Kidney epithelial cell (primary cell): ENCODE measurements around the gene SGIP1. TPM values are rescaled to one million over a fixed set of nuclear protein-coding genes. Genes with fewer than 3 reads are reported as not detected.

Experiments used
- DNase-seq: peaks from one replicate; pipeline ENCODE4 v3.0.0-alpha.2; 2010; ENCODE audit warnings: low read depth
- H3K27me3 ChIP-seq: 2 replicates; pipeline ENCODE4 v1.6.0; 2011; ENCODE audit warnings: low read length; ENCODE audit not compliant: control insufficient read depth, insufficient read depth
- H3K36me3 ChIP-seq: 2 replicates; pipeline ENCODE4 v1.5.1; 2011; ENCODE audit warnings: low read length; ENCODE audit not compliant: control insufficient read depth, insufficient read depth
- H3K4me3 ChIP-seq: 2 replicates; pipeline ENCODE4 v1.5.1; 2011; ENCODE audit warnings: low read depth, mild to moderate bottlenecking, control low read depth, low read length
- total RNA-seq: library from RNA; depleted of rRNA; stranded (reverse); fragments of >200 nt; gene quantifications from 2 replicates; pipeline ENCODE4 v1.2.3, GENCODE V29; 2015
- TF ChIP-seq, protein P1 (sequence below): IDR thresholded peaks from 2 replicates; pipeline ENCODE4 v1.5.1; 2011; ENCODE audit warnings: mild to moderate bottlenecking, moderate library complexity, low read length, control low read depth, inconsistent platforms; ENCODE audit not compliant: insufficient read depth, poor library complexity, severe bottlenecking

Gene SGIP1
- total RNA-seq, 1 donor from 2014 or later: 6.9 TPM

DNA sequence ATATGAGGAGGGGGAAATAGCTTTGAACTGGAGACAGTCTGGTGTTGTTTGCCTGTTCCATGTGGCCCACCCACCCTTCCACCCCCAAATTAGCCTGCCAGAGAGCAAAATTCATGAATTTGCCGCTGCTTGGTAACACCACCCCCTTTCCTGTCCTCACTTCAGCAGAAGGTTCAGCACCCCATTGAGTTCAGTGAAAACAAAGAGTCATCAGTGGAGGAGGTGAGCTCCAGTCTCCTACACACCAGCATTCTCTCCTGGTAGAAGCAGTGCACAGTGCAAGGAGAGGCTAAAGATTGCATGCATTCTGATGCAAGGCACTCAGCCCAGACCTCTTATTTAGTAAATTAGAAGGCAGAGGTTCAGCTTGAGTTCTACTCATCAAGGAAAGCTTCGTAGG lies 118.6 kb downstream of the SGIP1 start:
- TF ChIP-seq, protein P1, sequence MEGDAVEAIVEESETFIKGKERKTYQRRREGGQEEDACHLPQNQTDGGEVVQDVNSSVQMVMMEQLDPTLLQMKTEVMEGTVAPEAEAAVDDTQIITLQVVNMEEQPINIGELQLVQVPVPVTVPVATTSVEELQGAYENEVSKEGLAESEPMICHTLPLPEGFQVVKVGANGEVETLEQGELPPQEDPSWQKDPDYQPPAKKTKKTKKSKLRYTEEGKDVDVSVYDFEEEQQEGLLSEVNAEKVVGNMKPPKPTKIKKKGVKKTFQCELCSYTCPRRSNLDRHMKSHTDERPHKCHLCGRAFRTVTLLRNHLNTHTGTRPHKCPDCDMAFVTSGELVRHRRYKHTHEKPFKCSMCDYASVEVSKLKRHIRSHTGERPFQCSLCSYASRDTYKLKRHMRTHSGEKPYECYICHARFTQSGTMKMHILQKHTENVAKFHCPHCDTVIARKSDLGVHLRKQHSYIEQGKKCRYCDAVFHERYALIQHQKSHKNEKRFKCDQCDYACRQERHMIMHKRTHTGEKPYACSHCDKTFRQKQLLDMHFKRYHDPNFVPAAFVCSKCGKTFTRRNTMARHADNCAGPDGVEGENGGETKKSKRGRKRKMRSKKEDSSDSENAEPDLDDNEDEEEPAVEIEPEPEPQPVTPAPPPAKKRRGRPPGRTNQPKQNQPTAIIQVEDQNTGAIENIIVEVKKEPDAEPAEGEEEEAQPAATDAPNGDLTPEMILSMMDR: no peak

DNA sequence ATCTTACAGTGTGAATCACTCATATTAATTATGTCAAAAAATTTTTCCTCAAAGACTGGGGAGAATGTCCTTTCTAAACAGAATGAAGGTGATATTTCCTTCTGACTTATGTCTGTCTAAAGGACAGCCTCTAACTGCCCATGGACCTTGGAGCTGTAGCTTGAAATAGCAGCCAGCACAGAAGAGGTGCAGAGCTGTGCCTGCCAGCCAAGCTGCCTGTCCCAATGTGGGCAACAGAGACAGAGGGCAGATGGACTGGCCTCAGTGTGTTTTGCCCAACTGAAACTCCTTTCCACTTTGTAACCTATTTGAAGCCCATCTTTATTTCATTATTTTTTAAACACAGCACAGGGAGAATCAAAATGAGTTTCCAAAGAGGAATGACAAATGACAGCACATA lies 120.7 kb downstream of the SGIP1 start:
- TF ChIP-seq, protein P1: no peak
- H3K27me3 ChIP-seq: no peaks in the 10 kb centered on the region
- no peaks in the 10 kb centered on the region for H3K36me3 ChIP-seq
- H3K4me3 ChIP-seq: no peak overlapping the region
- no peak for DNase-seq

More for the DNA sequence above, 118.6 kb downstream of the SGIP1 start:
- no peak for DNase-seq
- no peak overlapping the region for H3K4me3 ChIP-seq
- no peaks in the 10 kb centered on the region for H3K27me3 ChIP-seq
- H3K36me3 ChIP-seq: no peaks in the 10 kb centered on the region

DNA sequence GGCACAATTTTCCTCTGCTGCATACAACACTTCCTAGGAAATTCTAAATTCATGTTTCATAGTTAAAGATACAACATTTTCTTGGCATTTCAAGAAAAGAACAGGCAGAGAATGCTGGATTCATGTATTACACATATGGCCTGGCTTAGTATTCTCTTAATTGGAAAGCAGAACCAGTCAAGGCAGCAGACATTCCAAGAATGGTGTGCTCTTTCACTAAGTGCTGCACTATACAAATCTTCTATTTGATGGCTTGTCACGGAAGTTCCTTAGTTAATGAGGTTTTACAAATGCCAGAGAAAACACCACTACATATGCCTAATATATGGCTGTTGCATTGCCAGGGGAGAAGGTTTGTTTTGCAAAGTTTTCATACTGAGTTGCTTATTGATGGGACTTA lies 137.5 kb downstream of the SGIP1 start:
- Histone ChIP-seq H3K36me3 (no peaks in the 10 kb centered on the region), H3K27me3 (no peaks in the 10 kb centered on the region), H3K4me3 (no peak overlapping the region)
- DNase-seq: no peak
- TF ChIP-seq, protein P1: no peak

DNA sequence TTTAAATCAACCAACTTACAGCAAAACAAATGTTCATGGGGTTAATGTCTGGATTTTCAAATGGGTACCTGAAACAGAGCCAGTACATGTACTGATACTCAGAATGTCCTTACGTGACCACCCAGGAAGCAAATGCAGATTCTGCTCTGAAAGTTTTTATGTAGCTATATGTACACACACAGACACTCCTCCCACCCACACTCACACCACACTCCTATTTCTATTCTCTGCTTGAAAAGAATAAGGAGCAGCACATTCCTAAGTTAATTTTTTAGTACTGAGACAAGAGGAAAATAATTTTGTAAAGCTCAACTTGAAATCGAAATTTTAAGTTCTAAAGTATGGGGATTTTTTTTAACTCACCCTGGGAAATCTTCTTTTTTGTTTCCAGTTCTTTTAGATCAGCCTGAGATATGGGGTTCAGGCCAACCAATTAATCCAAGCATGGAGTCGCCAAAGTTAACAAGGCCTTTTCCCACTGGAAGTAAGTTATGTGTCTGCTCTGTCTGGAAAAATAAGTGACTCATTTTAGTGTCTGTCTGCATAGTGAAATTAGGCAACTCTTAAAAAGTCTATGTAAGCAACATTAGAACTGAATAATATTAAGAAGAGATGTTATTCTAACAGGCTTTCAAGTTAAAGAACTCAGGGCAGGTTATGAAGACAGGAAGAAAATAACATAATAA lies 142.8 kb downstream of the SGIP1 start:
- TF ChIP-seq, protein P1: no peak
- DNase-seq: peak; percentile 81
- no peak overlapping the region for H3K4me3 ChIP-seq
- no peaks in the 10 kb centered on the region for H3K36me3 ChIP-seq
- no peaks in the 10 kb centered on the region for H3K27me3 ChIP-seq

DNA sequence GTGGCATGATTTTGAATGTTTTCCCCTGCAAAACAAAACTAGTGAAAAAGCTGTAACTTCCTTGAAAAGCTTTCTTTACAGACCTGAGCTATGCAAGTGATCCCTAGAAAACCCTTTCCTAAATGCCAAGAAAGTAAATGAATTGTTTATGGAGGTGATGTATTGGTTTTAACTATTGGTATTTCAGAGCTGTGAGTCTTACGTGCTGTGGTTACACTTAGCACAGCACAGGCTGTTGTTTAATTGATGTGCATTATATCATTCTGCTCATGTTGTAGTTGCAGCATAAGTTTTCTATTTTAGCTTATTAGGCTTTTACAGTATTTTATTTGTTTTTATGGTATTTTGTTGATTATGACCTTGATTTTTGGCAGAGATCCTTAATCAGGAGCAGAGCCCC lies 144.2 kb downstream of the SGIP1 start:
- H3K4me3 ChIP-seq: no peak overlapping the region
- no peak for DNase-seq
- no peaks in the 10 kb centered on the region for H3K36me3 ChIP-seq
- TF ChIP-seq, protein P1: no peak
- no peaks in the 10 kb centered on the region for H3K27me3 ChIP-seq

DNA sequence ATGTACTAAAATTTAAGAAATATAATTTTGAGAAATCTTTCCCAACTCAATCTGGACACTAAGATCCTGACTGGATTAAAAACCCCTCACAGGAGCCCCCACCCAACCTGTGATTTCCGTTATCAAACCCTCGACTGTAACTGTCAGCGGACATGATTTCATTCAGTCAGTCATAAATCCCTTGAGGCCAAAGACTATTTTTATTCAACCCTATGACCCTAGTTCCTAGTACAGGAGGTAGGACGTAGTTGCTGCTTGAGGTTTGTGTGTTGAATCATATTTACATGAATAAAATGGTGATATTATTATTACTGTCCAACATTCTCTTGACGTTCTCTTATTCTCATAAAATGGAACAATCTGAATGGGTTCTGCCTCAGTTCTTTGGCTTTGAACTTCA lies 145.2 kb downstream of the SGIP1 start:
- DNase-seq: no peak
- Histone ChIP-seq H3K27me3 (no peaks in the 10 kb centered on the region), H3K36me3 (no peaks in the 10 kb centered on the region), H3K4me3 (no peak overlapping the region)
- TF ChIP-seq, protein P1: no peak
